A549 (cell line): Measurements from ENCODE around the gene ATP8A2. TPM values are rescaled to one million over a fixed set of nuclear protein-coding genes. Genes with fewer than 3 reads are reported as not detected.

Source experiments
- ATAC-seq, 2 experiments: fragments of 200-7000 bp in 1 of 2; fragments of >200 bp in 1 of 2; cut with Nextera tagmentation in 1 of 2; cut with Tn5 transposase in 1 of 2; 3 replicates each; pipeline versions ENCODE4 v1.8.0 to v1.9.1; 2018 to 2020; ENCODE audit warnings: mild to moderate bottlenecking in 1 of 2, moderate library complexity in 1 of 2
- CTCF ChIA-PET: fragments of 300-600 bp; sonication (Branson Sonifier 250); formaldehyde crosslinking; extraction: SDS; loops from one replicate; lab custom pipeline; 2021; ENCODE audit warnings: antibody characterized with exemption, inconsistent platforms; lab: Yijun Ruan, JAX
- POLR2A ChIA-PET: fragments of 350-600 bp; formaldehyde crosslinking; extraction: SDS; loops from one replicate; lab custom pipeline; 2021; ENCODE audit warnings: antibody characterized with exemption, inconsistent platforms; lab: Yijun Ruan, JAX
- DNase-seq, 2 experiments: peaks; one replicate each; pipeline versions ENCODE4 v3.0.0 to v3.0.0-alpha.2; 2011 to 2016; ENCODE audit warnings: low read depth in 1 of 2, low spot score in 1 of 2
- FAIRE-seq: peaks from 2 replicates; lab custom pipeline; 2011; peaks lifted over from hg19 to GRCh38; lab: Jason Lieb, UNC
- H3K27ac ChIP-seq, 2 experiments: fragments of >200 bp; sonication (Bioruptor Twin); formaldehyde crosslinking; 3 replicates each; pipeline ENCODE4 v1.5.1; 2016 to 2017
- H3K4me1 ChIP-seq: fragments of >200 bp; sonication (Bioruptor Twin); formaldehyde crosslinking; 3 replicates; pipeline ENCODE4 v1.6.1; 2016
- H3K4me2 ChIP-seq: fragments of >200 bp; sonication (Bioruptor Twin); formaldehyde crosslinking; 3 replicates; pipeline ENCODE4 v1.6.1; 2016
- H3K4me3 ChIP-seq: fragments of >200 bp; sonication (Bioruptor Twin); formaldehyde crosslinking; 3 replicates; pipeline ENCODE4 v1.5.1; 2016
- H3K9me3 ChIP-seq: fragments of >200 bp; sonication (Bioruptor Twin); formaldehyde crosslinking; 3 replicates; pipeline ENCODE4 v1.6.1; 2016
- BHLHE40 ChIP-seq: IDR thresholded peaks from 2 replicates; pipeline ENCODE4 v1.6.1; 2012; ENCODE audit warnings: low read depth, low read length, inconsistent platforms
- CEBPB ChIP-seq, 2 experiments: fragments of >200 bp in 1 of 2; sonication (Bioruptor Twin) in 1 of 2; formaldehyde crosslinking in 1 of 2; IDR thresholded peaks; 2 replicates each; pipeline ENCODE4 v1.6.1; 2012 to 2016
- EP300 ChIP-seq, 2 experiments: fragments of >200 bp; sonication (Bioruptor Twin); formaldehyde crosslinking; IDR thresholded peaks; 2 replicates in 1 of 2; 3 replicates in 1 of 2; pipeline ENCODE4 v1.6.1; 2016 to 2017
- FOSL2 ChIP-seq, 2 experiments: fragments of 450-650 bp in 1 of 2; fragments of >200 bp in 1 of 2; sonication (Bioruptor Twin) in 1 of 2; formaldehyde crosslinking; IDR thresholded peaks; 2 replicates each; pipeline versions ENCODE4 v1.5.0 to v1.6.1; 2016 to 2020; ENCODE audit warnings: mild to moderate bottlenecking in 1 of 2, moderate library complexity in 1 of 2
- GATA3 ChIP-seq: IDR thresholded peaks from 2 replicates; pipeline ENCODE4 v1.6.1; 2012; ENCODE audit warnings: borderline replicate concordance
- HDAC2 ChIP-seq: fragments of 200-600 bp; sonication (generic); IDR thresholded peaks from 2 replicates; pipeline ENCODE4 v1.6.1; 2016
- HOXA7 ChIP-seq: fragments of 250-450 bp; sonication (Bioruptor Pico); IDR thresholded peaks from 2 replicates; pipeline ENCODE4 v1.5.0; 2020; ENCODE audit warnings: mild to moderate bottlenecking, moderate library complexity
- HOXB13 ChIP-seq: fragments of 250-450 bp; sonication (Bioruptor Pico); IDR thresholded peaks from 2 replicates; pipeline ENCODE4 v1.5.0; 2020; ENCODE audit warnings: low read depth, mild to moderate bottlenecking, moderate library complexity
- KDM5A ChIP-seq: fragments of 200-600 bp; sonication (generic); IDR thresholded peaks from 2 replicates; pipeline ENCODE4 v1.6.1; 2016; ENCODE audit warnings: antibody characterized with exemption, mild to moderate bottlenecking
- MAZ ChIP-seq: fragments of 150-350 bp; IDR thresholded peaks from 2 replicates; pipeline ENCODE4 v1.6.1; 2014; ENCODE audit warnings: antibody characterized with exemption, low read depth, low read length, borderline replicate concordance
- MYC ChIP-seq: IDR thresholded peaks from 2 replicates; pipeline ENCODE4 v1.6.1; 2012; ENCODE audit warnings: mild to moderate bottlenecking, inconsistent platforms, low read length, improper control_type of control experiment, borderline replicate concordance
- NFE2L2 ChIP-seq: fragments of 150-350 bp; conservative IDR thresholded peaks from 2 replicates; pipeline ENCODE4 v1.6.1; 2014; ENCODE audit warnings: low read length
- POLR2A ChIP-seq: IDR thresholded peaks from 2 replicates; pipeline ENCODE4 v1.6.1; 2012; ENCODE audit warnings: mild to moderate bottlenecking, low read length
- RARB ChIP-seq: fragments of 250-450 bp; sonication (Bioruptor Pico); IDR thresholded peaks from 2 replicates; pipeline ENCODE4 v1.8.0; 2021; ENCODE audit warnings: mild to moderate bottlenecking, moderate library complexity
- RCOR1 ChIP-seq: fragments of 150-350 bp; IDR thresholded peaks from 2 replicates; pipeline ENCODE4 v1.6.1; 2014; ENCODE audit warnings: antibody characterized with exemption, low read length, low read depth
- RNF2 ChIP-seq: fragments of 200-600 bp; sonication (generic); IDR thresholded peaks from 2 replicates; pipeline ENCODE4 v1.6.1; 2016; ENCODE audit warnings: low read depth, mild to moderate bottlenecking, antibody characterized with exemption, moderate library complexity, borderline replicate concordance
- SMC3 ChIP-seq: fragments of >200 bp; sonication (Bioruptor Twin); formaldehyde crosslinking; IDR thresholded peaks from 3 replicates; pipeline ENCODE4 v1.6.1; 2018; ENCODE audit warnings: inconsistent platforms
- ZFP36 ChIP-seq: fragments of 450-650 bp; IDR thresholded peaks from 2 replicates; pipeline ENCODE4 v1.6.1; 2014; ENCODE audit warnings: borderline replicate concordance; ENCODE audit not compliant: partially characterized antibody
- ZSCAN20 ChIP-seq: fragments of 250-450 bp; sonication (Bioruptor Pico); IDR thresholded peaks from 2 replicates; pipeline ENCODE4 v1.8.0; 2022; ENCODE audit warnings: mild to moderate bottlenecking, moderate library complexity
- WGBS: methylation state at CpG from one replicate; pipeline ENCODE4 v1.1.6; 2017; ENCODE audit errors: missing lambda C conversion rate; 5-methylcytosine and 5-hydroxymethylcytosine counted together
- polyA plus RNA-seq, 4 experiments: library from polyadenylated mRNA; depleted of rRNA in 3 of 4; stranded (reverse); fragments of >200 nt; fragmentation: RNase III in 1 of 4; extraction: RNeasy Plus Mini Kit Qiagen cat#74134 plus additional on column Dnase treatment in 1 of 4; gene quantifications; 2 replicates in 3 of 4; 3 replicates in 1 of 4; pipeline ENCODE4 v1.2.3, GENCODE V29; 2011 to 2017
- TF ChIP-seq, protein P1 (sequence below): IDR thresholded peaks from 2 replicates; pipeline ENCODE4 v1.6.1; 2012
- TF ChIP-seq, protein P2 (sequence below): fragments of 250-450 bp; sonication (Bioruptor Pico); IDR thresholded peaks from 2 replicates; pipeline ENCODE4 v1.5.0; 2021; ENCODE audit warnings: mild to moderate bottlenecking, moderate library complexity, borderline replicate concordance
- TF ChIP-seq, protein P3 (sequence below): IDR thresholded peaks from 2 replicates; pipeline ENCODE4 v1.6.1; 2012
- TF ChIP-seq, protein P4 (sequence below): fragments of >200 bp; sonication (Bioruptor Twin); formaldehyde crosslinking; IDR thresholded peaks from 3 replicates; pipeline ENCODE4 v1.5.1; 2016
- TF ChIP-seq, protein P5 (sequence below): fragments of 200-600 bp; sonication (generic); IDR thresholded peaks from 2 replicates; pipeline ENCODE4 v1.6.1; 2016; ENCODE audit warnings: antibody characterized with exemption, mild to moderate bottlenecking, moderate library complexity

ATP8A2 gene
- polyA plus RNA-seq, 2 of the 4 experiments (the other 2 are of a cell fraction): 0.03 TPM; not detected in 1

DNA sequence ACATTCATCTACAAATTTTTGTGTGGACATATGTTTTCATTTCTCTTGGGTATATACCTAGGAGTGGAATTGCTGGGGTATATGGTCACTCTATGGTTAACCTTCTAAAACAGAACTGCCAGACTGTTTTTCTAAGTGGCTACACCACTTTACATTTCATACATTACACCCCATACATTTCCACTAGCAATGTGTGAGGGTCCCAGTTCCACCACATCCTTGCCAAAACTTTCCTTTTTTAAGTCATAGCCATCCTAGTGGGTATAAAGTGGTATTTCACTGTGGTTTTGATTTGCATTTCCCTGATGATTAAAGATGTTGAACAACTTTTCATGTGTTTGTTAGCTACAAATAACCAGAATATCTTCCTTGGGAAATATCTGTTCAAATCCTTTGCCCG lies 344.0 kb downstream of the ATP8A2 start (continued):
- TF ChIP-seq SMC3 (no peak), MYC (no peak)
- TF ChIP-seq, all 56 proteins: peak for 0

DNA sequence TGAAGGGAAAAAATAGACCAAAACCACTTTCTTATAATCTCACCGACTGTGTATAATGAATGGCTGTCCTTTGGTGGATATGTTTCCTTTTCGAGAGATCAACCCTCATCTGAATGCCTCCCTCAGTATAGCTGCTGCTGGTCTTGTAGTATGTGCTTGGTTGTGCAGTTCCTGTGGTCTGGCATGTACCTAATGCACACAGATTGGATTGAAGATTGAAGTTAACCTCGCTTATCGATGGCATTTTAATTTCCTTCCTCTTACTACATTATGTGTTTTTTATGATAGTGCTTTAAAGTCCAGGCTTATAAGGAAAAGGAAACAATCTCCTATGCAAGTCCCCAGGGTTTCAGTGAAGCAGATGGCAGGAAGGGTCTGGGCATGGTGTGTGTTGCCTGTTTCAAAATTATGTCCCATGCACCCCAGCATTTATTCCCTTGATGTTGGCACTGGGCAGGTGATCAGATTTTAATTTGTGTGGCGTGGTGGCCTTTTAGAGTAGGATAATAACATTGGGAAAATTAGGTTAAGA lies 346.0 kb downstream of the ATP8A2 start:
- DNase-seq: no peak
- no peaks in the 10 kb centered on the region for H3K9me3 ChIP-seq
- no peak overlapping the region for H3K4me2 ChIP-seq
- no peak for FAIRE-seq
- no peak overlapping the region for H3K4me3 ChIP-seq
- H3K4me1 ChIP-seq: no peaks in the 10 kb centered on the region
- WGBS: 17% methylated on average over 5 of the region's 5 CpGs
- ATAC-seq: no peak
- ChIA-PET POLR2A (no interaction called here), CTCF (no interaction called here)
- TF ChIP-seq HOXA7 (CRISPR knock-in tag): no peak
- TF ChIP-seq POLR2A: no peak
- TF ChIP-seq GATA3: no peak
- TF ChIP-seq MYC: no peak
- TF ChIP-seq, protein P1, sequence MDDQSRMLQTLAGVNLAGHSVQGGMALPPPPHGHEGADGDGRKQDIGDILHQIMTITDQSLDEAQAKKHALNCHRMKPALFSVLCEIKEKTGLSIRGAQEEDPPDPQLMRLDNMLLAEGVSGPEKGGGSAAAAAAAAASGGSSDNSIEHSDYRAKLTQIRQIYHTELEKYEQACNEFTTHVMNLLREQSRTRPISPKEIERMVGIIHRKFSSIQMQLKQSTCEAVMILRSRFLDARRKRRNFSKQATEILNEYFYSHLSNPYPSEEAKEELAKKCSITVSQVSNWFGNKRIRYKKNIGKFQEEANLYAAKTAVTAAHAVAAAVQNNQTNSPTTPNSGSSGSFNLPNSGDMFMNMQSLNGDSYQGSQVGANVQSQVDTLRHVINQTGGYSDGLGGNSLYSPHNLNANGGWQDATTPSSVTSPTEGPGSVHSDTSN: no peak
- TF ChIP-seq EP300 (IDR thresholded peaks at IDR 0.05): no peak
- no peak for TF ChIP-seq BHLHE40
- TF ChIP-seq ZSCAN20 (CRISPR knock-in tag): no peak
- TF ChIP-seq RARB (CRISPR knock-in tag): no peak
- TF ChIP-seq, protein P2, sequence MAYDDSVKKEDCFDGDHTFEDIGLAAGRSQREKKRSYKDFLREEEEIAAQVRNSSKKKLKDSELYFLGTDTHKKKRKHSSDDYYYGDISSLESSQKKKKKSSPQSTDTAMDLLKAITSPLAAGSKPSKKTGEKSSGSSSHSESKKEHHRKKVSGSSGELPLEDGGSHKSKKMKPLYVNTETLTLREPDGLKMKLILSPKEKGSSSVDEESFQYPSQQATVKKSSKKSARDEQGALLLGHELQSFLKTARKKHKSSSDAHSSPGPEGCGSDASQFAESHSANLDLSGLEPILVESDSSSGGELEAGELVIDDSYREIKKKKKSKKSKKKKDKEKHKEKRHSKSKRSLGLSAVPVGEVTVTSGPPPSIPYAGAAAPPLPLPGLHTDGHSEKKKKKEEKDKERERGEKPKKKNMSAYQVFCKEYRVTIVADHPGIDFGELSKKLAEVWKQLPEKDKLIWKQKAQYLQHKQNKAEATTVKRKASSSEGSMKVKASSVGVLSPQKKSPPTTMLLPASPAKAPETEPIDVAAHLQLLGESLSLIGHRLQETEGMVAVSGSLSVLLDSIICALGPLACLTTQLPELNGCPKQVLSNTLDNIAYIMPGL (CRISPR knock-in tag): no peak
- TF ChIP-seq KDM5A: no peak
- no peak for TF ChIP-seq MAZ
- TF ChIP-seq FOSL2 (IDR thresholded peaks at IDR 0.05): no peak
- TF ChIP-seq FOSL2 (CRISPR knock-in tag; IDR thresholded peaks at IDR 0.05): no peak
- TF ChIP-seq NFE2L2: no peak
- TF ChIP-seq RCOR1: no peak
- no peak for TF ChIP-seq ZFP36
- H3K27ac ChIP-seq: no peak overlapping the region

DNA sequence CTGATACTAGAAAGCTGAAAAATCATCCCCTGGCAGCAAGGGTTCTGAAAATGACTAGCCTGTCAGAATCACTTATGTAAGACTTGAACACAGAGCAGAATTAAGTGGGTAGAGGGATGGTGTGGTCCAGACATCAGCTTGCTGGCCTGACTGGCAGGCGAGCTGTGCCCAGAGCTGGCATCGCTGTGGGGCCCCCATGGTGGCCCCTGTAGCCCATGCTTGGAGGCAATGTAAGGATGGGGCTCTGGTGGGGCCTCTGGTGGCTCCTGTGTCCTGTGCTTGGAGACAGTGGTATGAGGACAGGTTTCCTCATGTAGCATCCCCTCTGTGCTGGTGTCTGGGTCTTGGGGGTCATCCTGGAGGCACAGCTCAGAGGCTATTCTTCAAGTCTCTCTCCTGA lies 347.9 kb downstream of the ATP8A2 start:
- ATAC-seq (no peak), FAIRE-seq (no peak), DNase-seq (no peak)
- Histone ChIP-seq H3K4me3 (no peak overlapping the region), H3K4me1 (no peaks in the 10 kb centered on the region), H3K9me3 (no peaks in the 10 kb centered on the region), H3K27ac (no peak overlapping the region), H3K4me2 (no peak overlapping the region)
- no peak for TF ChIP-seq CEBPB (IDR thresholded peaks at IDR 0.05)
- TF ChIP-seq MYC: no peak
- TF ChIP-seq FOSL2 (IDR thresholded peaks at IDR 0.05): no peak
- no peak for TF ChIP-seq FOSL2 (CRISPR knock-in tag; IDR thresholded peaks at IDR 0.05)
- TF ChIP-seq HDAC2: no peak
- TF ChIP-seq, protein P3, sequence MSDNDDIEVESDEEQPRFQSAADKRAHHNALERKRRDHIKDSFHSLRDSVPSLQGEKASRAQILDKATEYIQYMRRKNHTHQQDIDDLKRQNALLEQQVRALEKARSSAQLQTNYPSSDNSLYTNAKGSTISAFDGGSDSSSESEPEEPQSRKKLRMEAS: no peak
- no peak for TF ChIP-seq KDM5A
- no peak for TF ChIP-seq RNF2
- no peak for TF ChIP-seq RCOR1
- TF ChIP-seq HOXB13 (CRISPR knock-in tag): no peak
- TF ChIP-seq, protein P4, sequence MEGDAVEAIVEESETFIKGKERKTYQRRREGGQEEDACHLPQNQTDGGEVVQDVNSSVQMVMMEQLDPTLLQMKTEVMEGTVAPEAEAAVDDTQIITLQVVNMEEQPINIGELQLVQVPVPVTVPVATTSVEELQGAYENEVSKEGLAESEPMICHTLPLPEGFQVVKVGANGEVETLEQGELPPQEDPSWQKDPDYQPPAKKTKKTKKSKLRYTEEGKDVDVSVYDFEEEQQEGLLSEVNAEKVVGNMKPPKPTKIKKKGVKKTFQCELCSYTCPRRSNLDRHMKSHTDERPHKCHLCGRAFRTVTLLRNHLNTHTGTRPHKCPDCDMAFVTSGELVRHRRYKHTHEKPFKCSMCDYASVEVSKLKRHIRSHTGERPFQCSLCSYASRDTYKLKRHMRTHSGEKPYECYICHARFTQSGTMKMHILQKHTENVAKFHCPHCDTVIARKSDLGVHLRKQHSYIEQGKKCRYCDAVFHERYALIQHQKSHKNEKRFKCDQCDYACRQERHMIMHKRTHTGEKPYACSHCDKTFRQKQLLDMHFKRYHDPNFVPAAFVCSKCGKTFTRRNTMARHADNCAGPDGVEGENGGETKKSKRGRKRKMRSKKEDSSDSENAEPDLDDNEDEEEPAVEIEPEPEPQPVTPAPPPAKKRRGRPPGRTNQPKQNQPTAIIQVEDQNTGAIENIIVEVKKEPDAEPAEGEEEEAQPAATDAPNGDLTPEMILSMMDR: no peak
- TF ChIP-seq ZSCAN20 (CRISPR knock-in tag): no peak
- TF ChIP-seq NFE2L2: no peak
- TF ChIP-seq, protein P1: no peak
- TF ChIP-seq, protein P5, sequence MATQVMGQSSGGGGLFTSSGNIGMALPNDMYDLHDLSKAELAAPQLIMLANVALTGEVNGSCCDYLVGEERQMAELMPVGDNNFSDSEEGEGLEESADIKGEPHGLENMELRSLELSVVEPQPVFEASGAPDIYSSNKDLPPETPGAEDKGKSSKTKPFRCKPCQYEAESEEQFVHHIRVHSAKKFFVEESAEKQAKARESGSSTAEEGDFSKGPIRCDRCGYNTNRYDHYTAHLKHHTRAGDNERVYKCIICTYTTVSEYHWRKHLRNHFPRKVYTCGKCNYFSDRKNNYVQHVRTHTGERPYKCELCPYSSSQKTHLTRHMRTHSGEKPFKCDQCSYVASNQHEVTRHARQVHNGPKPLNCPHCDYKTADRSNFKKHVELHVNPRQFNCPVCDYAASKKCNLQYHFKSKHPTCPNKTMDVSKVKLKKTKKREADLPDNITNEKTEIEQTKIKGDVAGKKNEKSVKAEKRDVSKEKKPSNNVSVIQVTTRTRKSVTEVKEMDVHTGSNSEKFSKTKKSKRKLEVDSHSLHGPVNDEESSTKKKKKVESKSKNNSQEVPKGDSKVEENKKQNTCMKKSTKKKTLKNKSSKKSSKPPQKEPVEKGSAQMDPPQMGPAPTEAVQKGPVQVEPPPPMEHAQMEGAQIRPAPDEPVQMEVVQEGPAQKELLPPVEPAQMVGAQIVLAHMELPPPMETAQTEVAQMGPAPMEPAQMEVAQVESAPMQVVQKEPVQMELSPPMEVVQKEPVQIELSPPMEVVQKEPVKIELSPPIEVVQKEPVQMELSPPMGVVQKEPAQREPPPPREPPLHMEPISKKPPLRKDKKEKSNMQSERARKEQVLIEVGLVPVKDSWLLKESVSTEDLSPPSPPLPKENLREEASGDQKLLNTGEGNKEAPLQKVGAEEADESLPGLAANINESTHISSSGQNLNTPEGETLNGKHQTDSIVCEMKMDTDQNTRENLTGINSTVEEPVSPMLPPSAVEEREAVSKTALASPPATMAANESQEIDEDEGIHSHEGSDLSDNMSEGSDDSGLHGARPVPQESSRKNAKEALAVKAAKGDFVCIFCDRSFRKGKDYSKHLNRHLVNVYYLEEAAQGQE: no peak
- ChIA-PET POLR2A (no interaction called here), CTCF (interaction anchor here (0.7 kb wide), 1 partner anchor 19 kb away, joined by 3 read pairs; no protein-coding TSS in a partner anchor)
- WGBS: 67% methylated on average over 1 of the region's 2 CpGs
